Vagina (tissue), 2 donors: Measurements from ENCODE around the gene RALGAPA1. TPM values are rescaled to one million over a fixed set of nuclear protein-coding genes. Genes with fewer than 3 reads are reported as not detected.

Source experiments
- DNase-seq, 2 donors: peaks; one replicate each; pipeline ENCODE4 v3.0.0-alpha.2; 2017; ENCODE audit errors: extremely low spot score in 2 of 2
- H3K27ac ChIP-seq: fragments of 200-600 bp; sonication (generic); one replicate; pipeline ENCODE4 v1.5.1; 2019
- H3K27me3 ChIP-seq: fragments of 200-600 bp; sonication (generic); one replicate; pipeline ENCODE4 v1.5.1; 2019
- H3K36me3 ChIP-seq, 2 donors: fragments of 200-600 bp; sonication (generic); one replicate each; pipeline ENCODE4 v1.5.1; 2017 to 2019
- H3K4me1 ChIP-seq: fragments of 200-600 bp; sonication (generic); one replicate; pipeline ENCODE4 v1.5.1; 2019
- H3K4me3 ChIP-seq, 2 donors: fragments of 200-600 bp; sonication (generic); 1 replicate in 1 of 2; 2 replicates in 1 of 2; pipeline ENCODE4 v1.5.1; 2016 to 2019
- H3K9me3 ChIP-seq: fragments of 200-600 bp; sonication (generic); one replicate; pipeline ENCODE4 v1.5.1; 2019
- POLR2A ChIP-seq, 2 donors: fragments of 450-650 bp; IDR thresholded peaks; one replicate each; pipeline ENCODE4 v1.6.1; 2017; ENCODE audit warnings: antibody characterized with exemption in 2 of 2, mild to moderate bottlenecking in 2 of 2, moderate library complexity in 2 of 2
- POLR2AphosphoS5 ChIP-seq, 2 donors: sonication (generic); formaldehyde crosslinking; IDR thresholded peaks; one replicate each; pipeline ENCODE4 v1.9.0; 2017; ENCODE audit warnings: antibody characterized with exemption in 2 of 2, mild to moderate bottlenecking in 2 of 2, low read depth in 1 of 2; ENCODE audit not compliant: insufficient read depth in 1 of 2
- intact Hi-C: fragments of 100-400 bp; cut with DNase I; formaldehyde crosslinking; loops from one replicate; pipeline ENCODE4 v1.15.1; 2023
- total RNA-seq: library from RNA; depleted of rRNA; stranded (reverse); fragments of >200 nt; gene quantifications from one replicate; pipeline ENCODE4 v1.2.3, GENCODE V29; 2016
- TF ChIP-seq, protein P1 (sequence below), 3 experiments: fragments of 450-650 bp in 2 of 3; fragments of 200-600 bp in 1 of 3; sonication (generic) in 1 of 3; IDR thresholded peaks; one replicate each; pipeline ENCODE4 v1.5.1; 2017 to 2019; ENCODE audit warnings: antibody characterized with exemption in 3 of 3, mild to moderate bottlenecking in 2 of 3, moderate library complexity in 2 of 3

Gene RALGAPA1
- total RNA-seq, 1 donor from 2014 or later: 77.8 TPM

GRCh38 chr14:35534873-35535482, 274.1 kb downstream of the RALGAPA1 start:
- intact Hi-C loops: no loop called here
- Histone ChIP-seq H3K36me3 (peaks cover 0 to 4% of the 10 kb centered on the region in 2 donors), H3K9me3 (no peaks in the 10 kb centered on the region), H3K4me3 (peak overlapping the region; percentile 45 to 58), H3K27ac (no peak overlapping the region), H3K4me1 (peaks cover 29% of the 10 kb centered on the region), H3K27me3 (no peaks in the 10 kb centered on the region)
- no peak for DNase-seq
- TF ChIP-seq POLR2AphosphoS5 (IDR thresholded peaks at IDR 0.05; ENCODE audit: insufficient read depth in 1 of 2, low read depth in 1 of 2): no peak
- TF ChIP-seq, protein P1, sequence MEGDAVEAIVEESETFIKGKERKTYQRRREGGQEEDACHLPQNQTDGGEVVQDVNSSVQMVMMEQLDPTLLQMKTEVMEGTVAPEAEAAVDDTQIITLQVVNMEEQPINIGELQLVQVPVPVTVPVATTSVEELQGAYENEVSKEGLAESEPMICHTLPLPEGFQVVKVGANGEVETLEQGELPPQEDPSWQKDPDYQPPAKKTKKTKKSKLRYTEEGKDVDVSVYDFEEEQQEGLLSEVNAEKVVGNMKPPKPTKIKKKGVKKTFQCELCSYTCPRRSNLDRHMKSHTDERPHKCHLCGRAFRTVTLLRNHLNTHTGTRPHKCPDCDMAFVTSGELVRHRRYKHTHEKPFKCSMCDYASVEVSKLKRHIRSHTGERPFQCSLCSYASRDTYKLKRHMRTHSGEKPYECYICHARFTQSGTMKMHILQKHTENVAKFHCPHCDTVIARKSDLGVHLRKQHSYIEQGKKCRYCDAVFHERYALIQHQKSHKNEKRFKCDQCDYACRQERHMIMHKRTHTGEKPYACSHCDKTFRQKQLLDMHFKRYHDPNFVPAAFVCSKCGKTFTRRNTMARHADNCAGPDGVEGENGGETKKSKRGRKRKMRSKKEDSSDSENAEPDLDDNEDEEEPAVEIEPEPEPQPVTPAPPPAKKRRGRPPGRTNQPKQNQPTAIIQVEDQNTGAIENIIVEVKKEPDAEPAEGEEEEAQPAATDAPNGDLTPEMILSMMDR (IDR thresholded peaks at IDR 0.05): no peak

DNA sequence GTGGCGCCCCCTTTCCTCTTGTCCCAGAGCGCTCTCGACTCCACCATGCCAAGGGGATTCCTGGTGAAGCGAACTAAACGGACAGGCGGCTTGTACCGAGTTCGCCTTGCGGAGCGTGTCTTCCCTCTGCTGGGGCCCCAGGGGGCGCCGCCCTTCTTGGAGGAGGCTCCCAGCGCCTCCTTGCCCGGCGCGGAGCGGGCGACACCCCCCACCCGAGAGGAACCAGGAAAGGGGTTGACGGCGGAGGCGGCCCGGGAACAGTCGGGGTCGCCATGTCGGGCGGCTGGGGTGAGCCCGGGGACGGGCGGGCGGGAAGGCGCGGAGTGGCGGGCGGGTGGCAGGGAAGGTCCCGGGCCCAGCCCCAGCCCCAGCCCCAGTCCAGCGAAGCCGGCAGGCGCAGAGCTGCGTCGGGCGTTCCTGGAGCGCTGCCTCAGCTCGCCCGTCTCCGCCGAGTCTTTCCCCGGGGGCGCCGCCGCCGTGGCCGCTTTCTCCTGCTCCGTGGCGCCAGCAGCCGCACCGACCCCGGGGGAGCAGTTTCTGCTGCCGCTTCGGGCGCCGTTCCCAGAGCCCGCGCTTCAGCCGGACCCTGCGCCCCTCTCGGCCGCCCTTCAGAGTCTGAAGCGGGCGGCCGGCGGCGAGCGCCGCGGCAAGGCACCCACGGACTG, 274.8 kb downstream of the RALGAPA1 start:
- H3K4me1 ChIP-seq: peaks cover 29% of the 10 kb centered on the region
- no peaks in the 10 kb centered on the region for H3K36me3 ChIP-seq
- DNase-seq: no peak
- TF ChIP-seq, protein P1 (IDR thresholded peaks at IDR 0.05): no peak
- TF ChIP-seq POLR2A (IDR thresholded peaks at IDR 0.05) (no peak), POLR2AphosphoS5 (IDR thresholded peaks at IDR 0.05; ENCODE audit: insufficient read depth in 1 of 2, low read depth in 1 of 2) (no peak)
- intact Hi-C loops: no loop called here
- H3K27me3 ChIP-seq: no peaks in the 10 kb centered on the region
- H3K4me3 ChIP-seq: peak overlapping the region; percentile 45 to 58
- no peak overlapping the region for H3K27ac ChIP-seq
- no peaks in the 10 kb centered on the region for H3K9me3 ChIP-seq

DNA sequence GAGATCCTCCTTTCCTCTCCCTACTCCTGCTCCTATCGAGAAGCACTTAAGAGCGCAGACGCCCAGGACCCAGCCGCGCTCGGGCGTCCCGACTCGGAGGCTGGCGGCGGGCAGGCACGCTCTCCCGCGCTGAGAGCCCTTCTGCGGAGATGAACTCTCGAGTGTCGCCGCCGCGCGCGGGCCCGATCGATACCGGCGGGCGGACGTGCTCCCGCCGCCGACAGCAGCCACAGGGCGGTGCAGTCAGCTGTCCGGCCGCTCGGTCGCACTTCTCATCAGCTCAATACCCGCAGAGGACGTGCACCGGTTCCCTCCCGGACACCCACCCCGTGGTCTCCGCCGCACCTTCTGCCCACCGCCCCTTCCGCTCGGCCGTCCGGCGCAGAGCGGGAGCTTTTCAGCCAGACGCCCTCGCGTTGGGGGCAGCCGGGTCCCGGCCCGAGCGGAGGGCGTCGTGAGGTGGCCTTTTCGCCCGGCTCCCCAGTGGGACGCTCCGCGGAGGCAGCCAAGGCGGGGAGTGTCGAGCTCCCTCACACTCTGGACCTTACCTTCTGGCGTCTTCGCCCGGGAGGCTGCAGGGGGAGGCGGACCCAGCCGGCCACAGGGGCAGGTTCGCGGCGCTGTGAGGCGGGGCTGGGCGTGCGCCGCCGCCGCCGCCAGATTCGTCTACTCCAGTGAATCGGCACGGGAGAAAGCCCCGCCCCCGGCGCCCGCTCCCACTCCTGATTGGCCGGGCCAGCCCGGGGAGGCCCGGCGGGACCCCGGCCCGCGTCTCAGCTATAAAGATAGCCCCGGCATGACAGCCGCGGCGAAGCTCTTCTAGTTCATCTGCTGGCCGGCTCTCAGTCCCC, 275.5 kb downstream of the RALGAPA1 start, which contains the start of gene INSM2:
TSS of gene INSM2 (plus strand) at position 808 of the 851 bp plus-strand sequence. CDS start 89 bp downstream, outside the sequence.
- Histone ChIP-seq H3K36me3 (no peaks in the 10 kb centered on the region), H3K27ac (no peak within 1 kb of the TSS), H3K27me3 (no peaks in the 10 kb centered on the region), H3K4me3 (peak within 1 kb of the TSS; percentile 45 to 58), H3K9me3 (no peaks in the 10 kb centered on the region), H3K4me1 (peaks cover 29% of the 10 kb centered on the region)
- DNase-seq: no peak
- intact Hi-C loops: no loop called here
- TF ChIP-seq POLR2A (IDR thresholded peaks at IDR 0.05) (no peak), POLR2AphosphoS5 (IDR thresholded peaks at IDR 0.05; ENCODE audit: insufficient read depth in 1 of 2, low read depth in 1 of 2) (no peak)
- TF ChIP-seq, protein P1 (IDR thresholded peaks at IDR 0.05): no peak

- DNase-seq: no peak
- H3K36me3 ChIP-seq: no peaks in the 10 kb centered on the region
- H3K27ac ChIP-seq: no peak overlapping the region
- peak overlapping the region; percentile 45 to 58 for H3K4me3 ChIP-seq
- no peaks in the 10 kb centered on the region for H3K9me3 ChIP-seq
- H3K27me3 ChIP-seq: no peaks in the 10 kb centered on the region
- no peak for TF ChIP-seq POLR2A (IDR thresholded peaks at IDR 0.05)
- TF ChIP-seq, protein P1 (IDR thresholded peaks at IDR 0.05): no peak
- no peak for TF ChIP-seq POLR2AphosphoS5 (IDR thresholded peaks at IDR 0.05; ENCODE audit: insufficient read depth in 1 of 2, low read depth in 1 of 2)
- H3K4me1 ChIP-seq: peaks cover 29% of the 10 kb centered on the region
- intact Hi-C loops: no loop called here
Measured at GRCh38 chr14:35532783-35533356, 276.2 kb downstream of the RALGAPA1 start.
